HG02885 (cell line): ENCODE measurements around the gene ANKS1B.
"Not testable (repeated sequence)": the region's sequence is repeated elsewhere in the genome, so short reads cannot be mapped to it uniquely, and the experiment has no call there.

ENCODE experiments used
- ATAC-seq: cut with Tn5 transposase; IDR thresholded peaks from one replicate; pipeline ENCODE4 v1.9.1; 2021; ENCODE audit warnings: mild to moderate bottlenecking; ENCODE audit not compliant: unreplicated experiment, poor library complexity

The ANKS1B gene

GRCh38 chr12:99249543-99249942 is 735.2 kb downstream of the ANKS1B start:
- ATAC-seq, result no peak

GRCh38 chr12:99237907-99238538 is 746.7 kb downstream of the ANKS1B start:
- ATAC-seq, result not testable (repeated sequence)

GRCh38 chr12:99235381-99235780 is 749.4 kb downstream of the ANKS1B start:
- no peak for ATAC-seq

DNA sequence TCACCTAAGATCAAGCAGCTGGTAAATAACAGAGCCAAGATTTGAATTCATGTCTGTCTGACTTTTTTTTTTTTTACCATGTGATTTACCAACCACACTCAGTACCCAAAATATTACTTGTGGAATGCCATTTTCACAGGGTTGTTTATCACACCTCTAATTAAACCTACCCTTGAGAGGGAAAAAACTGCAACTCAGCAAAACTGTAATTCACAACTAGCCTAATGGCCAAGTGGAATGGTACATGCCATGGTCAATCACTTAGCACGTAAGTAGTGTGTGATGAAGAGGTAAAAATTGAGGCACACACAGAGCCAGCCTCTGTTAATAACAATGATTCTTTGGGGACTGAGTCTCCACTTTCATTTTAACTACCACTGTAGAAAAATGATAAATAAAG is 750.0 kb downstream of the ANKS1B start:
- ATAC-seq, result no peak

- ATAC-seq, result no peak
Observed at GRCh38 chr12:99232324-99232723, 752.4 kb downstream of the ANKS1B start.

DNA sequence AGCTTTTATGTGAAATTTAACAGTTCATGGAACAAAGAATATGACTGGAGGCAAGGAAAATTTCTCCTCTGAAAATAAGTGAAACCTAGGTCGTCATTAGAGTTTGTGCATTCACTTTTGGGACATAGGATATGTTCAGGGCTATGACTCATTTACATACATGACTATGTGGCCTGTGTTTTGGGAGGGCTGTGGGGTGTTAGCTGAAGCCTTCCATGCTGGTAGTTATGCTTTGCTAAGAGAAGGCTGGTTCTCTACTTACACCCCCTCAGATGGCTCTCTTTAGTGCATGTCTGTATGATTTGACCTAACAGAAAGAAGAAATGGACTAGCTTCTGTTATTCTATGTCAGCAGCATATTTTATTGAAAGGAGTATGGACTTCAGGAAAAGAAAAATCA is 753.7 kb downstream of the ANKS1B start:
- no peak for ATAC-seq

- ATAC-seq, result no peak
Observed at GRCh38 chr12:99224237-99224636, 760.5 kb downstream of the ANKS1B start.

GRCh38 chr12:99223579-99223978 is 761.2 kb downstream of the ANKS1B start:
- no peak for ATAC-seq

DNA sequence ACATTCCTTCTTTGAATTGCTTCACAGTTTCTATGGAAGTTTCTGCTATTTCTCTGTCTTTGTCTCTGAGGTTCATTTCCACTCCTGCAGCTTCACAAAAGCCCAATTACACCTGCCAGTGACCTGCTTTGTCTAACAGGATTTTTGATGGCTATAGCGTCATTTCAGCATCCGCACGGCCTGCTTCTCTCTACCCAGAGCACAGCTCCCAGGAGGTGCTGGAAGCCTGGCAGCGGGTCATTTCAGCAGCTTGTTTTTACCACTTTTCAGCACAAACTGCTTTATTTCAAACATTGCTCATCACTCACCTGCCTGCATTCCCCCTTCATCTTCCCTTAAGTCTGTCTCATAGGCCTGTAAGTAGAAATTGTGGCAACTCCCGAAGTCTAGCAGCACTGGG is 771.7 kb downstream of the ANKS1B start:
- no peak for ATAC-seq

DNA sequence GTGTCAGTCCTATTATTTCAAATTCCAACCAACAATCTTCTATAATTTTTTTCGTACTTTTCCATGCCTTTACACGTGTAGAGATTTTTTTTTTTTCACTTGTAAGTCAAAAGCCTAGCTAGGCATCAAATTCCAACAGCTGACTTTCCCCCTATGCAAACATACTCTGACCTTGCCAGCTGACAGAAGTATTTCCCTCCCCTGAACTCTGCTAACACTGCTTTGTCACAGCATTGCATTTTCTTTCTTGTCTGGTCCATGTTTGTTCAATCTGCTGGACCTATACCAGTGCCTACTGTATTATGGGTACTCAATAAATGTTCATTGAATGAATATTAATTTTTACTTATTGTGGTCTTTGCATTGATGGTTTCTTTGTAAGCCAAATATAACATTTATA is 772.5 kb downstream of the ANKS1B start:
- no peak for ATAC-seq

DNA sequence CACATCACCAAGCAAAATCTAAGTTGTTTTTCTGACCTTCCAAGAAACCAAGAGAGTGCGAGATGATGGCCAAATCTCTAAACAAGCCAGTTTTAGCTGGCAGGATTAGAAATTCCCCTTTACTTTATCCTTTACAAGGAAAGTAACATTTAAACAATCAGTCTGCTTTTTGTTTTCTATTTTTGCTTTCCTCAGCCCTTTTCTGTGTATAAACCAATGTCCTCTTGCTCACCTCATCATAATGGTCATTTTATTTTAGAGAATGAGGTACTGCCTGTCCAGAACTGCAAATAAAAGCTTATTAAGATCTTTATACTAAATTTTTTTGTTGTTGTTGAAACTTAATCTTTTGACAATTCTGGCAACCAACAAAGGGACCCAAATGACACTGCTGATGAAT is 779.6 kb downstream of the ANKS1B start:
- no peak for ATAC-seq

- no peak for ATAC-seq
Observed at GRCh38 chr12:99201906-99202645, 782.7 kb downstream of the ANKS1B start.

- ATAC-seq, result no peak
Observed at GRCh38 chr12:99200711-99201384, 783.9 kb downstream of the ANKS1B start.

- no peak for ATAC-seq
Observed at GRCh38 chr12:99195474-99195873, 789.3 kb downstream of the ANKS1B start.

DNA sequence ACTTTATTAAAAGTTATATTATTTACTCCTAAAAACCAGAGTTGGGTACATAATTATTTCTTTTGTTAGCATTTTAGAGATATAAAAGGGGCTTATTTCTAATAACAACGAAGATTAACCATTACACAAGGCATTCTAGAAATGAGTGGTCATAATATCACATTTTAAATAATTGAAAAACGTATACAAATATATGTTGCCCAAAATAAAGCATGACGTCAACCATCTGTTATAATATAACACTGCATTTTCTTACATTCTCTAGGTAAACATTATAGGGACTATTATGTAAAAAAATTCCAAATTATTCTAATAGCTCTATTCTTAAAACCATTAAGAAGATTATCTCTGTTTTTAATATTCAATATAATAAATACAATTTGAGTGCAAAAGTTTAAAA is 792.2 kb downstream of the ANKS1B start:
- no peak for ATAC-seq

DNA sequence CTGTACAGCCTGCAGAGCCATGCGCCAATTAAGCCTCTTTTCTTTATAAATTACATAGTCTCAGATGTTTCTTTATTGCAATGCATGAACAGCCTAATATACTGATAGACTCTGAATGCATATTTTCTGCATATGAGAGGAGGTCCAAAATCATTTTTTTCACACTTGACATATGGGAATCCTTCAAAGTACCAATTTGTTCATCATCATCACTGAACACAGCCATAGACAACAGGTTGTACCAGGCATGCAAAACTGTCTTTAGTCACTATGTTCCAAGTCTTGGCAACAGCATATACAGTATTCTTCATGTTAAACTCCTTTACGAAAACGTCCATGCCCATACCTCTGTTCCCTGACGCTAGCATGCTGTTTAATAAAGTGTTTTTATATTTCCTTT is 807.9 kb downstream of the ANKS1B start:
- no peak for ATAC-seq

DNA sequence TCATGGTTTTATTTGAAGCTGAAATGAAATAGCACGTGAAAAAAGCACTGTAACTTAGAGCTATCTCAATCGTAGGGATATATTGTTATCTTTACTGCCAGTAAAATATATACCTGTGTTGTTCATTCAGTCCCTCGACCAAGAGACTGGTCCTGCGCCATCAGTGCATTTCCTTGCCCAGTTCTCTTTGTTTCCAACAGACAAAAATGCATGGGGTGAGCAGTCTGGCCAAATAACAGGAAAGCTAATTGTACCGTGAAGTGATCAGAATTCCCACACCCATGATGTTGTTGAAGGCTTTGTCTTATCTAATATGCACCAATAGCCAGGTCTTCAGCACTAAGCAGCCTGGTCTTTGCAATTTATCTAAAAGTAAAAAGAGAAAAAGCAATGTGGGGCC is 814.3 kb downstream of the ANKS1B start:
- no peak for ATAC-seq

- no peak for ATAC-seq
Observed at GRCh38 chr12:99170037-99170436, 814.7 kb downstream of the ANKS1B start.

DNA sequence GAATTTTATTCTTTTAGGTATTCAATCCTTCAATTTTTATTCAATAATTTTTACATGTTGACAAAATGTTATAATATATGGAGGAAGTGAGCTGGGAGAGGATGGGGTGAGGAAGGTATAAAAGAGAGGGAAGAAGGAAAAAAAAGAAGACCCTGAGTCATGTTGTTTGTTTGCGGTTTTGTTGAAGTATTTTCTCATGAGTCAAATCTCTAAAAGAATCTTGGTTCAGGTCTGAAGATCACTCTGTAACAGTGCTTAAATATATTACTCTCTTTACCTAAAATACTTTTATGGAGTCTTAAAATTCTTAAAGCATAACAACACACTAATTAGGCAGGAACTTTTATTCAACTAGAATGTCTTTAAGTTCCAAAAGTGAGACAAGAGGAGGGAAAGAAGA is 826.8 kb downstream of the ANKS1B start:
- no peak for ATAC-seq

DNA sequence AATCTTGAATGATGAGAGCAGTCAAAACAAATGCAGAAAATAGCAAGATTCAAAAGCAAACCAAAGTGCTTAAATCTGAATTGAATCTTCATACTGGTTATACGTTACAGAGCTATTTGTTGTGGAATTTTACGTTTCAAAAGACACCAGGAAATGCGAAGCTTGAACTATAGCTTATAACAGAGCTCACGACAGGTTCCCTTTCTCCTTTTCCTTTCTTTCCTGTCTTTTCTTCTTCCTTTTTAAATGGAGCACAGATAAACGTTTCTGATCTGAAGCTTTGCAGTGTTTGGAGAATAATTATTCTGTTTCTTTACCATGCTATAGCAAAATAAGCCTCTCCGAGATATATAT is 829.8 kb downstream of the ANKS1B start:
- no peak for ATAC-seq

- no peak for ATAC-seq
Observed at GRCh38 chr12:99154216-99154982, 830.3 kb downstream of the ANKS1B start.
